K562 (cell line): ENCODE measurements around the gene ILF2. TPM values are rescaled to one million over a fixed set of nuclear protein-coding genes. Genes with fewer than 3 reads are reported as not detected.

Source experiments
- EGR1 ChIP-seq: fragments of 450-650 bp; conservative IDR thresholded peaks from 2 replicates; pipeline ENCODE4 v1.6.1; 2017; ENCODE audit warnings: mild to moderate bottlenecking
- FOSL1 ChIP-seq: fragments of 200-800 bp; sonication (Bioruptor generic); conservative IDR thresholded peaks from 2 replicates; pipeline ENCODE4 v1.6.1; 2016; ENCODE audit warnings: missing genetic modification characterization, missing compliant biosample characterization
- GTF2E2 ChIP-seq: fragments of 200-800 bp; sonication (Bioruptor generic); IDR thresholded peaks from 2 replicates; pipeline ENCODE4 v1.6.1; 2016; ENCODE audit warnings: missing genetic modification characterization, missing compliant biosample characterization
- HCFC1 ChIP-seq: IDR thresholded peaks from 2 replicates; pipeline ENCODE4 v1.6.1; 2012; ENCODE audit warnings: low read depth, low read length, improper control_type of control experiment
- KLF13 ChIP-seq: fragments of 450-650 bp; IDR thresholded peaks from 2 replicates; pipeline ENCODE4 v1.6.1; 2016; ENCODE audit warnings: missing genetic modification characterization, low read depth, mild to moderate bottlenecking, missing compliant biosample characterization, moderate library complexity, borderline replicate concordance
- L3MBTL2 ChIP-seq: fragments of 450-650 bp; IDR thresholded peaks from 2 replicates; pipeline ENCODE4 v1.6.1; 2016; ENCODE audit warnings: mild to moderate bottlenecking, moderate library complexity
- LCOR ChIP-seq: sonication (generic); formaldehyde crosslinking; IDR thresholded peaks from 2 replicates; pipeline ENCODE4 v1.8.0; 2022; ENCODE audit warnings: mild to moderate bottlenecking, missing genetic modification reagents
- MYNN ChIP-seq, 2 experiments: sonication (generic); formaldehyde crosslinking in 1 of 2; IDR thresholded peaks; 2 replicates each; pipeline versions ENCODE4 v1.5.0 to v1.6.1; 2016 to 2020; ENCODE audit warnings: antibody characterized with exemption in 1 of 2, missing genetic modification reagents in 1 of 2
- NFATC3 ChIP-seq: fragments of 450-650 bp; IDR thresholded peaks from 2 replicates; pipeline ENCODE4 v1.6.1; 2017; ENCODE audit warnings: mild to moderate bottlenecking
- POLR2AphosphoS5 ChIP-seq: IDR thresholded peaks from 2 replicates; pipeline ENCODE4 v1.6.1; 2011; ENCODE audit warnings: mild to moderate bottlenecking, low read depth, low read length, moderate library complexity; ENCODE audit not compliant: control insufficient read depth, insufficient read depth
- SNRNP70 ChIP-seq: fragments of 200-400 bp; formaldehyde crosslinking; optimal IDR thresholded peaks from 2 replicates; pipeline ENCODE3; 2017; ENCODE audit warnings: low read depth, low read length
- SPI1 ChIP-seq: IDR thresholded peaks from 2 replicates; pipeline ENCODE4 v1.6.1; 2011; ENCODE audit warnings: low read depth, low read length, control low read depth, borderline replicate concordance
- SRF ChIP-seq, 2 experiments: fragments of 250-450, 450-650 bp in 1 of 2; sonication (Bioruptor Pico) in 1 of 2; sonication (generic) in 1 of 2; formaldehyde crosslinking; IDR thresholded peaks; 2 replicates each; pipeline versions ENCODE4 v1.5.0 to v1.5.1; 2020 to 2022; ENCODE audit warnings: mild to moderate bottlenecking in 1 of 2, missing genetic modification reagents in 1 of 2
- ZC3H8 ChIP-seq: fragments of 450-650 bp; IDR thresholded peaks from 2 replicates; pipeline ENCODE4 v1.6.1; 2017
- ZNF212 ChIP-seq: fragments of 450-650 bp; formaldehyde crosslinking; IDR thresholded peaks from 2 replicates; pipeline ENCODE4 v1.4.0; 2020; ENCODE audit warnings: mild to moderate bottlenecking
- ZNF263 ChIP-seq: sonication (generic); formaldehyde crosslinking; IDR thresholded peaks from 2 replicates; pipeline ENCODE4 v1.8.0; 2022; ENCODE audit warnings: mild to moderate bottlenecking, missing genetic modification reagents, borderline replicate concordance
- polyA plus RNA-seq, 8 experiments: library from polyadenylated mRNA; depleted of rRNA in 4 of 8; stranded (reverse) in 5 of 8; unstranded in 3 of 8; fragments of >200 nt; fragmentation: Nextera tagmentation in 2 of 8; fragmentation: Illumina TruSeq in 1 of 8; extraction: Ambion mirVana in 2 of 8; extraction: Trizol in 1 of 8; gene quantifications; 2 replicates each; pipeline versions ENCODE4 v1.2.1 to v1.2.3, GENCODE V29; 2011 to 2014; ENCODE audit warnings: inconsistent platforms in 1 of 8, missing spikeins in 1 of 8
- total RNA-seq, 7 experiments: library from RNA; depleted of rRNA in 6 of 7; stranded (reverse); fragments of >200 nt in 6 of 7; fragmentation: Illumina TruSeq in 2 of 7; extraction: Trizol in 2 of 7; gene quantifications; 2 replicates each; pipeline versions ENCODE4 v1.2.1 to v1.2.3, GENCODE V29; 2011 to 2021; ENCODE audit warnings: low replicate concordance in 1 of 7
- TF ChIP-seq, protein P1 (sequence below), 2 experiments: fragments of 450-650 bp; IDR thresholded peaks; 2 replicates each; pipeline ENCODE4 v1.6.1; 2018; ENCODE audit warnings: mild to moderate bottlenecking in 2 of 2, low read depth in 1 of 2; ENCODE audit not compliant: partially characterized antibody in 2 of 2
- TF ChIP-seq, protein P2 (sequence below): fragments of 450-650 bp; conservative IDR thresholded peaks from 2 replicates; pipeline ENCODE4 v1.6.1; 2016; ENCODE audit warnings: missing genetic modification characterization, low read depth, mild to moderate bottlenecking, control low read depth, missing compliant biosample characterization
- TF ChIP-seq, protein P3 (sequence below): fragments of 450-650 bp; IDR thresholded peaks from 2 replicates; pipeline ENCODE4 v1.7.1; 2018; ENCODE audit warnings: mild to moderate bottlenecking, low read depth; ENCODE audit not compliant: partially characterized antibody

Gene ILF2
- total and polyA plus RNA-seq, 9 of the 15 experiments (the other 6 are each of a cell fraction or from before 2014, with no cell fraction given), result 282 to 726 (median 474) TPM

- TF ChIP-seq, protein P1, sequence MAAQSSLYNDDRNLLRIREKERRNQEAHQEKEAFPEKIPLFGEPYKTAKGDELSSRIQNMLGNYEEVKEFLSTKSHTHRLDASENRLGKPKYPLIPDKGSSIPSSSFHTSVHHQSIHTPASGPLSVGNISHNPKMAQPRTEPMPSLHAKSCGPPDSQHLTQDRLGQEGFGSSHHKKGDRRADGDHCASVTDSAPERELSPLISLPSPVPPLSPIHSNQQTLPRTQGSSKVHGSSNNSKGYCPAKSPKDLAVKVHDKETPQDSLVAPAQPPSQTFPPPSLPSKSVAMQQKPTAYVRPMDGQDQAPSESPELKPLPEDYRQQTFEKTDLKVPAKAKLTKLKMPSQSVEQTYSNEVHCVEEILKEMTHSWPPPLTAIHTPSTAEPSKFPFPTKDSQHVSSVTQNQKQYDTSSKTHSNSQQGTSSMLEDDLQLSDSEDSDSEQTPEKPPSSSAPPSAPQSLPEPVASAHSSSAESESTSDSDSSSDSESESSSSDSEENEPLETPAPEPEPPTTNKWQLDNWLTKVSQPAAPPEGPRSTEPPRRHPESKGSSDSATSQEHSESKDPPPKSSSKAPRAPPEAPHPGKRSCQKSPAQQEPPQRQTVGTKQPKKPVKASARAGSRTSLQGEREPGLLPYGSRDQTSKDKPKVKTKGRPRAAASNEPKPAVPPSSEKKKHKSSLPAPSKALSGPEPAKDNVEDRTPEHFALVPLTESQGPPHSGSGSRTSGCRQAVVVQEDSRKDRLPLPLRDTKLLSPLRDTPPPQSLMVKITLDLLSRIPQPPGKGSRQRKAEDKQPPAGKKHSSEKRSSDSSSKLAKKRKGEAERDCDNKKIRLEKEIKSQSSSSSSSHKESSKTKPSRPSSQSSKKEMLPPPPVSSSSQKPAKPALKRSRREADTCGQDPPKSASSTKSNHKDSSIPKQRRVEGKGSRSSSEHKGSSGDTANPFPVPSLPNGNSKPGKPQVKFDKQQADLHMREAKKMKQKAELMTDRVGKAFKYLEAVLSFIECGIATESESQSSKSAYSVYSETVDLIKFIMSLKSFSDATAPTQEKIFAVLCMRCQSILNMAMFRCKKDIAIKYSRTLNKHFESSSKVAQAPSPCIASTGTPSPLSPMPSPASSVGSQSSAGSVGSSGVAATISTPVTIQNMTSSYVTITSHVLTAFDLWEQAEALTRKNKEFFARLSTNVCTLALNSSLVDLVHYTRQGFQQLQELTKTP (IDR thresholded peaks at IDR 0.05; ENCODE audit: low read depth in 1 of 2, partially characterized antibody in 2 of 2), result peak in 1 of 2 experiments; percentile 94
- TF ChIP-seq LCOR (CRISPR knock-in tag) (peak; percentile 73), SNRNP70 (no peak), NFATC3 (0 out of 2 replicates have a peak, but pooled peaks have one; percentile 40), MYNN (IDR thresholded peaks at IDR 0.05) (no peak), MYNN (CRISPR knock-in tag; IDR thresholded peaks at IDR 0.05) (no peak), ZC3H8 (no peak), L3MBTL2 (peak; percentile 51), ZNF212 (CRISPR knock-in tag) (no peak), POLR2AphosphoS5 (peak; percentile 67), HCFC1 (peak; percentile 97), GTF2E2 (tag) (0 out of 2 replicates have a peak, but pooled peaks have one; percentile 43), KLF13 (0 out of 2 replicates have a peak, but pooled peaks have one; percentile 35), ZNF263 (CRISPR knock-in tag) (0 out of 2 replicates have a peak, but pooled peaks have one; percentile 17), SRF (CRISPR knock-in tag; IDR thresholded peaks at IDR 0.05) (peak in 1 of 2 experiments; percentile 74; a peak in 1 of 4 replicates), FOSL1 (tag) (0 out of 2 replicates have a peak, but pooled peaks have one; percentile 43), SPI1 (0 out of 2 replicates have a peak, but pooled peaks have one; percentile 8), EGR1 (peak; percentile 93)
- TF ChIP-seq, protein P2, sequence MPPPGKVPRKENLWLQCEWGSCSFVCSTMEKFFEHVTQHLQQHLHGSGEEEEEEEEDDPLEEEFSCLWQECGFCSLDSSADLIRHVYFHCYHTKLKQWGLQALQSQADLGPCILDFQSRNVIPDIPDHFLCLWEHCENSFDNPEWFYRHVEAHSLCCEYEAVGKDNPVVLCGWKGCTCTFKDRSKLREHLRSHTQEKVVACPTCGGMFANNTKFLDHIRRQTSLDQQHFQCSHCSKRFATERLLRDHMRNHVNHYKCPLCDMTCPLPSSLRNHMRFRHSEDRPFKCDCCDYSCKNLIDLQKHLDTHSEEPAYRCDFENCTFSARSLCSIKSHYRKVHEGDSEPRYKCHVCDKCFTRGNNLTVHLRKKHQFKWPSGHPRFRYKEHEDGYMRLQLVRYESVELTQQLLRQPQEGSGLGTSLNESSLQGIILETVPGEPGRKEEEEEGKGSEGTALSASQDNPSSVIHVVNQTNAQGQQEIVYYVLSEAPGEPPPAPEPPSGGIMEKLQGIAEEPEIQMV (tag), result no peak
- TF ChIP-seq, protein P3, sequence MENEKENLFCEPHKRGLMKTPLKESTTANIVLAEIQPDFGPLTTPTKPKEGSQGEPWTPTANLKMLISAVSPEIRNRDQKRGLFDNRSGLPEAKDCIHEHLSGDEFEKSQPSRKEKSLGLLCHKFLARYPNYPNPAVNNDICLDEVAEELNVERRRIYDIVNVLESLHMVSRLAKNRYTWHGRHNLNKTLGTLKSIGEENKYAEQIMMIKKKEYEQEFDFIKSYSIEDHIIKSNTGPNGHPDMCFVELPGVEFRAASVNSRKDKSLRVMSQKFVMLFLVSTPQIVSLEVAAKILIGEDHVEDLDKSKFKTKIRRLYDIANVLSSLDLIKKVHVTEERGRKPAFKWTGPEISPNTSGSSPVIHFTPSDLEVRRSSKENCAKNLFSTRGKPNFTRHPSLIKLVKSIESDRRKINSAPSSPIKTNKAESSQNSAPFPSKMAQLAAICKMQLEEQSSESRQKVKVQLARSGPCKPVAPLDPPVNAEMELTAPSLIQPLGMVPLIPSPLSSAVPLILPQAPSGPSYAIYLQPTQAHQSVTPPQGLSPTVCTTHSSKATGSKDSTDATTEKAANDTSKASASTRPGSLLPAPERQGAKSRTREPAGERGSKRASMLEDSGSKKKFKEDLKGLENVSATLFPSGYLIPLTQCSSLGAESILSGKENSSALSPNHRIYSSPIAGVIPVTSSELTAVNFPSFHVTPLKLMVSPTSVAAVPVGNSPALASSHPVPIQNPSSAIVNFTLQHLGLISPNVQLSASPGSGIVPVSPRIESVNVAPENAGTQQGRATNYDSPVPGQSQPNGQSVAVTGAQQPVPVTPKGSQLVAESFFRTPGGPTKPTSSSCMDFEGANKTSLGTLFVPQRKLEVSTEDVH, result peak; percentile 36
Observed at GRCh38 chr1:153658400-153659174, 12.2 kb downstream of the ILF2 start, which contains the start of gene SNAPIN (continued).
